NCI-H2227 (cell line): Measurements from ENCODE around the gene CCDC200.
"Not testable (repeated sequence)": the region's sequence is repeated elsewhere in the genome, so short reads cannot be mapped to it uniquely, and the experiment has no call there.

ENCODE experiments used
- DNase-seq: peaks from one replicate; lab custom pipeline; 2025; ENCODE audit not compliant: unreplicated experiment; lab: John Stamatoyannopoulos, UW

CCDC200 gene

GRCh38 chr17:43216762-43217613 is 11.4 kb downstream of the CCDC200 start:
- no peak for DNase-seq

- DNase-seq, result no peak
Measured at GRCh38 chr17:43216369-43216761, 12.1 kb downstream of the CCDC200 start.

GRCh38 chr17:43215341-43215740 is 13.1 kb downstream of the CCDC200 start:
- no peak for DNase-seq

- no peak for DNase-seq
Measured at GRCh38 chr17:43213545-43213944, 14.9 kb downstream of the CCDC200 start.

GRCh38 chr17:43212641-43213490 is 15.6 kb downstream of the CCDC200 start:
- DNase-seq, result no peak

GRCh38 chr17:43211480-43212402 is 16.7 kb downstream of the CCDC200 start, which contains the start of gene TMEM106A:
Gene TMEM106A (plus strand): TSS chr17:43211875. CDS start chr17:43213042, 1,167 bp downstream.
- DNase-seq, result peak; percentile 75

GRCh38 chr17:43211123-43211479 is 17.3 kb downstream of the CCDC200 start:
- DNase-seq, result no peak

- no peak for DNase-seq
Measured at GRCh38 chr17:43210576-43210975, 17.8 kb downstream of the CCDC200 start.

- DNase-seq, result not testable (repeated sequence)
Measured at GRCh38 chr17:43203013-43203412, 25.4 kb downstream of the CCDC200 start.

- no peak for DNase-seq
Measured at GRCh38 chr17:43200127-43200526, 28.3 kb downstream of the CCDC200 start.

GRCh38 chr17:43199633-43200032 is 28.8 kb downstream of the CCDC200 start:
- no peak for DNase-seq

GRCh38 chr17:43193251-43193650 is 35.2 kb downstream of the CCDC200 start:
- no peak for DNase-seq

- not testable (repeated sequence) for DNase-seq
Measured at GRCh38 chr17:43186656-43187055, 41.8 kb downstream of the CCDC200 start.

- no peak for DNase-seq
Measured at GRCh38 chr17:43183921-43184320, 44.5 kb downstream of the CCDC200 start.

- no peak for DNase-seq
Measured at GRCh38 chr17:43176119-43176570, 52.3 kb downstream of the CCDC200 start.

- no peak for DNase-seq
Measured at GRCh38 chr17:43175213-43176118, 53.0 kb downstream of the CCDC200 start.

- DNase-seq, result peak; percentile 30
Measured at GRCh38 chr17:43171586-43172487, 56.6 kb downstream of the CCDC200 start.
